Measurements from ENCODE around the gene GPR132. TPM values are rescaled to one million over a fixed set of nuclear protein-coding genes. Genes with fewer than 3 reads are reported as not detected.

Gene GPR132
- total and polyA plus RNA-seq, 10 of the 15 experiments (the other 5 are each of a cell fraction or from before 2014, with no cell fraction given) = 1.9 to 49.3 (median 20.4) TPM

DNA sequence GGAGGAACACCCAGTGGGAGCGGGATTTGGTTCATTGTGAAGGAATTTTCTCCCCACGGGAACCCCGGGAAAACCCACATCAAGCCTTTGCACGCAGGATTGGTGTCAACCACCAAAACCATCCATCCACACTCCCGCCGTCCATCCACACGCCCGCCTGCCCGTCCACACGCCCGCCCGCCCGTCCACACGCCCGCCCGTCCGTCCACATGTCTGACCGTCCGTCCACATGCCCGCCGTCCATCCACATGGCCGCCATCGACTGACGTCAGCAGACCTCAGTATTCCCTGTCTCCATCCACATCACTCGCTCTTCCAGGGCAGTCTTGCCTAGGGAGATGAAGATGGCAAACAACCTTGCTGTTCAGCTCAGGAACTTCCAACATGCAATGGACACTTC lies 6.7 kb upstream of the GPR132 start:
- Histone ChIP-seq H3K79me2 (ENCODE audit: control insufficient read depth, insufficient read depth, low read length) (peaks cover 5% of the 10 kb centered on the region), H3K9me3 (replicated peaks; ENCODE audit: control insufficient read depth, insufficient read depth, low read length) (no peaks in the 10 kb centered on the region), H3K27ac (ENCODE audit: control insufficient read depth, insufficient read depth) (no peak overlapping the region), H3K36me3 (ENCODE audit: control insufficient read depth in 2 of 2, insufficient read depth in 2 of 2, low read length in 1 of 2) (no peaks in the 10 kb centered on the region), H3K27me3 (replicated peaks in 1 of 2; ENCODE audit: control insufficient read depth in 2 of 2, insufficient read depth in 2 of 2, low read length in 1 of 2) (no peaks in the 10 kb centered on the region), H2AFZ (ENCODE audit: control insufficient read depth, low read depth, low read length) (no peak overlapping the region), H3K4me3 (no peak overlapping the region), H3K9ac (ENCODE audit: control insufficient read depth, insufficient read depth, low read length) (no peak overlapping the region), H3K4me2 (ENCODE audit: control insufficient read depth, insufficient read depth) (no peak overlapping the region), H3K4me1 (ENCODE audit: control insufficient read depth, insufficient read depth, low read length) (peaks cover 65% of the 10 kb centered on the region), H4K20me1 (ENCODE audit: control insufficient read depth, insufficient read depth) (no peaks in the 10 kb centered on the region)
- DNase-seq (ENCODE audit: low read depth, low spot score) (no peak), FAIRE-seq (no peak), ATAC-seq (no peak)
- ChIA-PET POLR2A (interaction anchor here (1.3 to 2.7 kb wide), 5 partner anchors 8 to 46 kb away, joined by 5 to 12 read pairs (median 9); no protein-coding TSS in a partner anchor), CTCF (interaction anchor here (0.7 to 7.6 kb wide), 6 partner anchors 8 to 36 kb away, joined by 3 to 67 read pairs (median 5); no protein-coding TSS in a partner anchor), RAD21 (ENCODE audit: unreplicated experiment) (interaction anchor here (5.8 kb wide), 1 partner anchor 15 kb away, joined by 37 read pairs; no protein-coding TSS in a partner anchor), SMC1A (ENCODE audit: uncharacterized antibody, unreplicated experiment) (interaction anchor here (1.7 to 3.8 kb wide), 3 partner anchors 9 to 14 kb away, joined by 5 to 21 read pairs (median 16); no protein-coding TSS in a partner anchor)
- no peak for TF ChIP-seq ESRRA (IDR thresholded peaks at IDR 0.05; ENCODE audit: low read length)
- TF ChIP-seq KLF5 (IDR thresholded peaks at IDR 0.05; ENCODE audit: partially characterized antibody) = no peak
- TF ChIP-seq, protein P1, sequence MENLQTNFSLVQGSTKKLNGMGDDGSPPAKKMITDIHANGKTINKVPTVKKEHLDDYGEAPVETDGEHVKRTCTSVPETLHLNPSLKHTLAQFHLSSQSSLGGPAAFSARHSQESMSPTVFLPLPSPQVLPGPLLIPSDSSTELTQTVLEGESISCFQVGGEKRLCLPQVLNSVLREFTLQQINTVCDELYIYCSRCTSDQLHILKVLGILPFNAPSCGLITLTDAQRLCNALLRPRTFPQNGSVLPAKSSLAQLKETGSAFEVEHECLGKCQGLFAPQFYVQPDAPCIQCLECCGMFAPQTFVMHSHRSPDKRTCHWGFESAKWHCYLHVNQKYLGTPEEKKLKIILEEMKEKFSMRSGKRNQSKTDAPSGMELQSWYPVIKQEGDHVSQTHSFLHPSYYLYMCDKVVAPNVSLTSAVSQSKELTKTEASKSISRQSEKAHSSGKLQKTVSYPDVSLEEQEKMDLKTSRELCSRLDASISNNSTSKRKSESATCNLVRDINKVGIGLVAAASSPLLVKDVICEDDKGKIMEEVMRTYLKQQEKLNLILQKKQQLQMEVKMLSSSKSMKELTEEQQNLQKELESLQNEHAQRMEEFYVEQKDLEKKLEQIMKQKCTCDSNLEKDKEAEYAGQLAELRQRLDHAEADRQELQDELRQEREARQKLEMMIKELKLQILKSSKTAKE (IDR thresholded peaks at IDR 0.05; ENCODE audit: low read depth, poor library complexity, severe bottlenecking) = no peak
- TF ChIP-seq MEF2A (IDR thresholded peaks at IDR 0.05; ENCODE audit: insufficient read depth, low read depth, low read length) = no peak
- no peak for TF ChIP-seq CBX5 (IDR thresholded peaks at IDR 0.05; ENCODE audit: low read depth)
- TF ChIP-seq, protein P2, sequence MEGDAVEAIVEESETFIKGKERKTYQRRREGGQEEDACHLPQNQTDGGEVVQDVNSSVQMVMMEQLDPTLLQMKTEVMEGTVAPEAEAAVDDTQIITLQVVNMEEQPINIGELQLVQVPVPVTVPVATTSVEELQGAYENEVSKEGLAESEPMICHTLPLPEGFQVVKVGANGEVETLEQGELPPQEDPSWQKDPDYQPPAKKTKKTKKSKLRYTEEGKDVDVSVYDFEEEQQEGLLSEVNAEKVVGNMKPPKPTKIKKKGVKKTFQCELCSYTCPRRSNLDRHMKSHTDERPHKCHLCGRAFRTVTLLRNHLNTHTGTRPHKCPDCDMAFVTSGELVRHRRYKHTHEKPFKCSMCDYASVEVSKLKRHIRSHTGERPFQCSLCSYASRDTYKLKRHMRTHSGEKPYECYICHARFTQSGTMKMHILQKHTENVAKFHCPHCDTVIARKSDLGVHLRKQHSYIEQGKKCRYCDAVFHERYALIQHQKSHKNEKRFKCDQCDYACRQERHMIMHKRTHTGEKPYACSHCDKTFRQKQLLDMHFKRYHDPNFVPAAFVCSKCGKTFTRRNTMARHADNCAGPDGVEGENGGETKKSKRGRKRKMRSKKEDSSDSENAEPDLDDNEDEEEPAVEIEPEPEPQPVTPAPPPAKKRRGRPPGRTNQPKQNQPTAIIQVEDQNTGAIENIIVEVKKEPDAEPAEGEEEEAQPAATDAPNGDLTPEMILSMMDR (IDR thresholded peaks at IDR 0.05 in 2 of 3, conservative IDR thresholded peaks at IDR 0.05 in 1 of 3; ENCODE audit: control insufficient read depth in 2 of 3, extremely low read depth in 1 of 3, insufficient read depth in 1 of 3, low read depth in 3 of 3, low read length in 3 of 3) = no peak
- TF ChIP-seq CREM (IDR thresholded peaks at IDR 0.05; ENCODE audit: low read depth) = no peak
- intact Hi-C loops (cut with micrococcal nuclease; ENCODE audit: unreplicated experiment) = no loop called here
- 79% methylated on average over 19 of the region's 25 CpGs for WGBS (ENCODE audit: insufficient coverage, insufficient replicate concordance, low lambda C conversion rate, missing lambda C conversion rate)
- in situ Hi-C loops (cut with MboI) = no loop called here
- BruUV-seq (replicated peaks) = no TSS peak
